ENCODE results near the gene NOD2. TPM values are rescaled to one million over a fixed set of nuclear protein-coding genes. Genes with fewer than 3 reads are reported as not detected.

The NOD2 gene
- total RNA-seq, 3 donors from 2014 or later (not counting 1 experiment from before 2014, with no cell fraction given): 2.8 to 8.6 (median 2.9) TPM

- Mint-ChIP-seq H3K27ac (no peak overlapping the region), H3K4me1 (peaks cover 5 to 7% of the 10 kb centered on the region in 2 donors), H3K36me3 (peaks cover 7% of the 10 kb centered on the region), H3K27me3 (ENCODE audit: low read depth in 2 of 2) (peaks cover 0 to 5% of the 10 kb centered on the region in 2 donors), H3K9me3 (peaks cover under 1 to 2% of the 10 kb centered on the region in 2 donors), H3K4me3 (no peak overlapping the region)
- Histone ChIP-seq H3K36me3 (ENCODE audit: control insufficient read depth, insufficient read depth, low read length) (peaks cover 4% of the 10 kb centered on the region), H3K27me3 (ENCODE audit: control insufficient read depth, insufficient read depth, low read length) (no peaks in the 10 kb centered on the region), H3K4me3 (ENCODE audit: low read length) (no peak overlapping the region), H3K27ac (ENCODE audit: low read length) (no peak overlapping the region), H3K4me1 (ENCODE audit: control insufficient read depth, insufficient read depth, low read length) (peaks cover 26% of the 10 kb centered on the region), H3K9me3 (ENCODE audit: control insufficient read depth, insufficient read depth, low read length) (no peaks in the 10 kb centered on the region)
- intact Hi-C loops (cut with micrococcal nuclease): no loop called here
- no peak for ATAC-seq
- WGBS (ENCODE audit: insufficient coverage): 97% methylated on average over 4 of the region's 5 CpGs
- DNase-seq: no peak
- no peak for TF ChIP-seq CTCF (IDR thresholded peaks at IDR 0.05)
These were observed 16.6 kb downstream of the NOD2 start for GRCh38 chr16:50709980-50710379.

GRCh38 chr16:50711040-50711439, 17.6 kb downstream of the NOD2 start:
- TF ChIP-seq CTCF (IDR thresholded peaks at IDR 0.05): no peak
- H3K27ac Mint-ChIP-seq: no peak overlapping the region
- 95% methylated on average over 21 of the region's 21 CpGs for WGBS (ENCODE audit: insufficient coverage)
- intact Hi-C loops (cut with micrococcal nuclease): no loop called here
- DNase-seq (no peak), ATAC-seq (no peak)
- Histone ChIP-seq H3K27ac (ENCODE audit: low read length) (no peak overlapping the region), H3K4me1 (ENCODE audit: control insufficient read depth, insufficient read depth, low read length) (peaks cover 26% of the 10 kb centered on the region), H3K36me3 (ENCODE audit: control insufficient read depth, insufficient read depth, low read length) (peaks cover 4% of the 10 kb centered on the region), H3K9me3 (ENCODE audit: control insufficient read depth, insufficient read depth, low read length) (no peaks in the 10 kb centered on the region), H3K27me3 (ENCODE audit: control insufficient read depth, insufficient read depth, low read length) (no peaks in the 10 kb centered on the region), H3K4me3 (ENCODE audit: low read length) (no peak overlapping the region)
- H3K36me3 Mint-ChIP-seq: no peaks in the 10 kb centered on the region
- H3K4me1 Mint-ChIP-seq: peaks cover 5 to 7% of the 10 kb centered on the region in 2 donors
- H3K4me3 Mint-ChIP-seq: no peak overlapping the region
- H3K9me3 Mint-ChIP-seq: no peaks in the 10 kb centered on the region
- peaks cover 0 to 2% of the 10 kb centered on the region in 2 donors for H3K27me3 Mint-ChIP-seq (ENCODE audit: low read depth in 2 of 2)

GRCh38 chr16:50711862-50712559, 18.6 kb downstream of the NOD2 start:
- H3K9me3 ChIP-seq (ENCODE audit: control insufficient read depth, insufficient read depth, low read length): no peaks in the 10 kb centered on the region
- Mint-ChIP-seq H3K9me3 (no peaks in the 10 kb centered on the region), H3K4me3 (no peak overlapping the region), H3K4me1 (peaks cover 5 to 7% of the 10 kb centered on the region in 2 donors), H3K36me3 (no peaks in the 10 kb centered on the region), H3K27ac (no peak overlapping the region), H3K27me3 (ENCODE audit: low read depth in 2 of 2) (peaks cover 0 to 1% of the 10 kb centered on the region in 2 donors)
- H3K4me1 ChIP-seq (ENCODE audit: control insufficient read depth, insufficient read depth, low read length): peaks cover 26% of the 10 kb centered on the region
- no peak for DNase-seq
- no peak overlapping the region for H3K4me3 ChIP-seq (ENCODE audit: low read length)
- no peak for ATAC-seq
- no peaks in the 10 kb centered on the region for H3K27me3 ChIP-seq (ENCODE audit: control insufficient read depth, insufficient read depth, low read length)
- 95% methylated on average over 25 of the region's 25 CpGs for WGBS (ENCODE audit: insufficient coverage)
- H3K27ac ChIP-seq (ENCODE audit: low read length): no peak overlapping the region
- no peak for TF ChIP-seq CTCF (IDR thresholded peaks at IDR 0.05)
- intact Hi-C loops (cut with micrococcal nuclease): no loop called here
- H3K36me3 ChIP-seq (ENCODE audit: control insufficient read depth, insufficient read depth, low read length): peaks cover 4% of the 10 kb centered on the region

- Mint-ChIP-seq H3K36me3 (no peaks in the 10 kb centered on the region), H3K4me1 (peaks cover 9 to 10% of the 10 kb centered on the region in 2 donors), H3K27me3 (ENCODE audit: low read depth in 2 of 2) (no peaks in the 10 kb centered on the region), H3K4me3 (no peak overlapping the region), H3K27ac (no peak overlapping the region), H3K9me3 (no peaks in the 10 kb centered on the region)
- Histone ChIP-seq H3K4me1 (ENCODE audit: control insufficient read depth, insufficient read depth, low read length) (peaks cover 26% of the 10 kb centered on the region), H3K4me3 (ENCODE audit: low read length) (no peak overlapping the region), H3K9me3 (ENCODE audit: control insufficient read depth, insufficient read depth, low read length) (no peaks in the 10 kb centered on the region), H3K27me3 (ENCODE audit: control insufficient read depth, insufficient read depth, low read length) (no peaks in the 10 kb centered on the region), H3K27ac (ENCODE audit: low read length) (no peak overlapping the region), H3K36me3 (ENCODE audit: control insufficient read depth, insufficient read depth, low read length) (peaks cover 4% of the 10 kb centered on the region)
- no peak for TF ChIP-seq CTCF (IDR thresholded peaks at IDR 0.05)
- intact Hi-C loops (cut with micrococcal nuclease): no loop called here
- 81% methylated on average over 3 of the region's 3 CpGs for WGBS (ENCODE audit: insufficient coverage)
- no peak for ATAC-seq
- no peak for DNase-seq
These were observed 19.1 kb downstream of the NOD2 start for GRCh38 chr16:50712560-50712898.

Measured in natural killer cell (primary cell).